ENCODE data around the gene PPFIA2.

Gene PPFIA2

GRCh38 chr12:81354327-81354932 lies 404.7 kb downstream of the PPFIA2 start:
- no peak for DNase-seq (ENCODE audit: low read depth)

- DNase-seq (ENCODE audit: low read depth): no peak
Measured at GRCh38 chr12:81350309-81350708, 408.8 kb downstream of the PPFIA2 start.

- no peak for DNase-seq (ENCODE audit: low read depth)
Measured at GRCh38 chr12:81347404-81347803, 411.7 kb downstream of the PPFIA2 start.

- no peak for DNase-seq (ENCODE audit: low read depth)
Measured at GRCh38 chr12:81340910-81341309, 418.2 kb downstream of the PPFIA2 start.

GRCh38 chr12:81339071-81339470 lies 420.1 kb downstream of the PPFIA2 start:
- no peak for DNase-seq (ENCODE audit: low read depth)

- peak; percentile 44 for DNase-seq (ENCODE audit: low read depth)
Measured at GRCh38 chr12:81337886-81338285, 421.3 kb downstream of the PPFIA2 start.

- no peak for DNase-seq (ENCODE audit: low read depth)
Measured at GRCh38 chr12:81333812-81334211, 425.3 kb downstream of the PPFIA2 start.

GRCh38 chr12:81332054-81332453 lies 427.1 kb downstream of the PPFIA2 start:
- DNase-seq (ENCODE audit: low read depth): no peak

GRCh38 chr12:81330480-81330879 lies 428.7 kb downstream of the PPFIA2 start:
- no peak for DNase-seq (ENCODE audit: low read depth)

- DNase-seq (ENCODE audit: low read depth): peak; percentile 16
Measured at GRCh38 chr12:81329085-81329484, 430.1 kb downstream of the PPFIA2 start.

- DNase-seq (ENCODE audit: low read depth): no peak
Measured at GRCh38 chr12:81327425-81327824, 431.7 kb downstream of the PPFIA2 start.

- DNase-seq (ENCODE audit: low read depth): no peak
Measured at GRCh38 chr12:81325086-81325485, 434.1 kb downstream of the PPFIA2 start.

GRCh38 chr12:81314903-81315531 lies 444.1 kb downstream of the PPFIA2 start:
- no peak for DNase-seq (ENCODE audit: low read depth)

GRCh38 chr12:81303935-81304334 lies 455.2 kb downstream of the PPFIA2 start:
- DNase-seq (ENCODE audit: low read depth): no peak

GRCh38 chr12:81300454-81300853 lies 458.7 kb downstream of the PPFIA2 start:
- no peak for DNase-seq (ENCODE audit: low read depth)

GRCh38 chr12:81297601-81298000 lies 461.5 kb downstream of the PPFIA2 start:
- DNase-seq (ENCODE audit: low read depth): no peak

GRCh38 chr12:81296556-81297305 lies 462.4 kb downstream of the PPFIA2 start:
- DNase-seq (ENCODE audit: low read depth): peak; percentile 72

- DNase-seq (ENCODE audit: low read depth): no peak
Measured at GRCh38 chr12:81295251-81295650, 463.9 kb downstream of the PPFIA2 start.

GRCh38 chr12:81294325-81295190 lies 464.6 kb downstream of the PPFIA2 start:
- no peak for DNase-seq (ENCODE audit: low read depth)

GRCh38 chr12:81288651-81289050 lies 470.5 kb downstream of the PPFIA2 start:
- DNase-seq (ENCODE audit: low read depth): no peak

- no peak for DNase-seq (ENCODE audit: low read depth)
Measured at GRCh38 chr12:81284137-81284536, 475.0 kb downstream of the PPFIA2 start.
